K562 (cell line): ENCODE results near the gene CD101. TPM values are rescaled to one million over a fixed set of nuclear protein-coding genes. Genes with fewer than 3 reads are reported as not detected.

Source experiments
- CCNT2 ChIP-seq: IDR thresholded peaks from 2 replicates; pipeline ENCODE4 v1.6.1; 2011; ENCODE audit warnings: borderline replicate concordance, low read depth, mild to moderate bottlenecking, moderate library complexity, mixed read lengths, low read length; ENCODE audit not compliant: insufficient read length; ENCODE audit errors: extremely low read depth
- CEBPZ ChIP-seq: fragments of 150-350 bp; IDR thresholded peaks from 2 replicates; pipeline ENCODE4 v1.6.1; 2014; ENCODE audit warnings: low read depth, mild to moderate bottlenecking, low read length, borderline replicate concordance
- FOXK1 ChIP-seq: sonication (generic); formaldehyde crosslinking; IDR thresholded peaks from 2 replicates; pipeline ENCODE4 v1.8.0; 2022; ENCODE audit warnings: missing genetic modification reagents, mild to moderate bottlenecking, borderline replicate concordance
- NFE2 ChIP-seq: IDR thresholded peaks from 2 replicates; pipeline ENCODE4 v1.6.1; 2014; ENCODE audit warnings: antibody characterized with exemption, low read depth
- NR2F6 ChIP-seq: fragments of 450-650 bp; formaldehyde crosslinking; IDR thresholded peaks from 2 replicates; pipeline ENCODE4 v1.4.0; 2020; ENCODE audit warnings: mild to moderate bottlenecking
- PKNOX1 ChIP-seq: fragments of 450-650 bp; IDR thresholded peaks from 2 replicates; pipeline ENCODE4 v1.6.1; 2016
- PTRF ChIP-seq: fragments of 450-650 bp; IDR thresholded peaks from 2 replicates; pipeline ENCODE4 v1.6.1; 2016; ENCODE audit warnings: mild to moderate bottlenecking, missing genetic modification characterization, missing compliant biosample characterization
- SIX5 ChIP-seq, 2 experiments: IDR thresholded peaks; 2 replicates each; pipeline ENCODE4 v1.6.1; 2011; ENCODE audit warnings: low read length in 2 of 2, borderline replicate concordance in 1 of 2, low read depth in 1 of 2, mild to moderate bottlenecking in 1 of 2, moderate library complexity in 1 of 2; ENCODE audit not compliant: insufficient read depth in 1 of 2
- SNAPC5 ChIP-seq: fragments of 250-450 bp; sonication (Bioruptor Pico); IDR thresholded peaks from 2 replicates; pipeline ENCODE4 v1.8.0; 2021; ENCODE audit warnings: moderate library complexity, mild to moderate bottlenecking, inconsistent platforms
- TCF3 ChIP-seq: sonication (generic); formaldehyde crosslinking; IDR thresholded peaks from 2 replicates; pipeline ENCODE4 v1.4.0; 2020; ENCODE audit warnings: mild to moderate bottlenecking, missing genetic modification reagents
- TEAD4 ChIP-seq, 2 experiments: sonication (generic) in 1 of 2; formaldehyde crosslinking in 1 of 2; IDR thresholded peaks; 2 replicates each; pipeline versions ENCODE4 v1.6.1 to v1.8.0; 2012 to 2022; ENCODE audit warnings: borderline replicate concordance in 1 of 2, inconsistent platforms in 1 of 2, low read length in 1 of 2, mild to moderate bottlenecking in 1 of 2, missing genetic modification reagents in 1 of 2
- ZNF146 ChIP-seq: IDR thresholded peaks from one replicate; pipeline ENCODE4 v1.6.1; 2018; ENCODE audit warnings: missing compliant biosample characterization; ENCODE audit not compliant: unreplicated experiment
- ZNF311 ChIP-seq: fragments of 250-450 bp; sonication (Bioruptor Pico); IDR thresholded peaks from 2 replicates; pipeline ENCODE4 v1.4.0; 2020; ENCODE audit warnings: mild to moderate bottlenecking, moderate library complexity
- ZNF592 ChIP-seq: fragments of 450-650 bp; IDR thresholded peaks from 2 replicates; pipeline ENCODE4 v1.6.1; 2017; ENCODE audit warnings: antibody characterized with exemption, mild to moderate bottlenecking
- polyA plus RNA-seq, 8 experiments: library from polyadenylated mRNA; depleted of rRNA in 4 of 8; stranded (reverse) in 5 of 8; unstranded in 3 of 8; fragments of >200 nt; fragmentation: Nextera tagmentation in 2 of 8; fragmentation: Illumina TruSeq in 1 of 8; extraction: Ambion mirVana in 2 of 8; extraction: Trizol in 1 of 8; gene quantifications; 2 replicates each; pipeline versions ENCODE4 v1.2.1 to v1.2.3, GENCODE V29; 2011 to 2014; ENCODE audit warnings: inconsistent platforms in 1 of 8, missing spikeins in 1 of 8
- total RNA-seq, 7 experiments: library from RNA; depleted of rRNA in 6 of 7; stranded (reverse); fragments of >200 nt in 6 of 7; fragmentation: Illumina TruSeq in 2 of 7; extraction: Trizol in 2 of 7; gene quantifications; 2 replicates each; pipeline versions ENCODE4 v1.2.1 to v1.2.3, GENCODE V29; 2011 to 2021; ENCODE audit warnings: low replicate concordance in 1 of 7

Gene CD101
- total and polyA plus RNA-seq, 9 of the 15 experiments (the other 6 are each of a cell fraction or from before 2014, with no cell fraction given): 0.04 to 1.1 (median 0.20) TPM

- TF ChIP-seq PTRF (tag) (no peak), ZNF311 (CRISPR knock-in tag) (peak; percentile 3; the same call in 1 of the 2 replicates), TCF3 (peak; percentile 2; the same call in 1 of the 2 replicates), FOXK1 (CRISPR knock-in tag) (peak; percentile 98), ZNF592 (no peak), CEBPZ (peak; percentile 58; the same call in 1 of the 2 replicates), SIX5 (IDR thresholded peaks at IDR 0.05; ENCODE audit: borderline replicate concordance in 1 of 2, insufficient read depth in 1 of 2, low read depth in 1 of 2, low read length in 2 of 2) (no peak), NFE2 (no peak), ZNF146 (CRISPR knock-in tag) (no peak), SNAPC5 (CRISPR knock-in tag) (no peak), PKNOX1 (peak; percentile 93), NR2F6 (CRISPR knock-in tag) (no peak), CCNT2 (no peak), TEAD4 (IDR thresholded peaks at IDR 0.05; ENCODE audit: low read length) (0 out of 2 replicates have a peak, but pooled peaks have one; percentile 1), TEAD4 (CRISPR knock-in tag; IDR thresholded peaks at IDR 0.05; ENCODE audit: borderline replicate concordance) (0 out of 2 replicates have a peak, but pooled peaks have one; percentile 21)
Measured at GRCh38 chr1:117059678-117060440, 58.3 kb downstream of the CD101 start, which contains the start of gene TTF2 (continued).
